ENCODE results near the gene KCNN1.
"Not testable (repeated sequence)": the region's sequence is repeated elsewhere in the genome, so short reads cannot be mapped to it uniquely, and the experiment has no call there.

The KCNN1 gene

GRCh38 chr19:18002347-18002850 is 35.5 kb downstream of the KCNN1 start:
- in situ Hi-C loops (cut with MboI; ENCODE audit: low sequenced_read_pairs, unreplicated experiment) = no loop called here
- no peak for TF ChIP-seq CTCF (IDR thresholded peaks at IDR 0.05; ENCODE audit: borderline replicate concordance, control extremely low read depth, extremely low read depth, insufficient read depth, missing control alignments)
- DNase-seq (ENCODE audit: low spot score) = no peak

GRCh38 chr19:18005750-18006149 is 38.8 kb downstream of the KCNN1 start:
- in situ Hi-C loops (cut with MboI; ENCODE audit: low sequenced_read_pairs, unreplicated experiment); DNase-seq (ENCODE audit: low spot score): not testable (repeated sequence)

GRCh38 chr19:18007044-18007916 is 40.4 kb downstream of the KCNN1 start:
- peak; percentile 89 for DNase-seq (ENCODE audit: low spot score)
- TF ChIP-seq CTCF (IDR thresholded peaks at IDR 0.05; ENCODE audit: borderline replicate concordance, control extremely low read depth, extremely low read depth, insufficient read depth, missing control alignments) = peak; percentile 99
- in situ Hi-C loops (cut with MboI; ENCODE audit: low sequenced_read_pairs, unreplicated experiment) = no loop called here

GRCh38 chr19:18007917-18008673 is 41.2 kb downstream of the KCNN1 start, which contains the start of gene ARRDC2:
Gene ARRDC2 (plus strand): TSS chr19:18008170. CDS start chr19:18008311, 141 bp downstream.
- no peak for TF ChIP-seq CTCF (IDR thresholded peaks at IDR 0.05; ENCODE audit: borderline replicate concordance, control extremely low read depth, extremely low read depth, insufficient read depth, missing control alignments)
- peak; percentile 98 for DNase-seq (ENCODE audit: low spot score)
- in situ Hi-C loops (cut with MboI; ENCODE audit: low sequenced_read_pairs, unreplicated experiment) = no loop called here

- no peak for TF ChIP-seq CTCF (IDR thresholded peaks at IDR 0.05; ENCODE audit: borderline replicate concordance, control extremely low read depth, extremely low read depth, insufficient read depth, missing control alignments)
- in situ Hi-C loops (cut with MboI; ENCODE audit: low sequenced_read_pairs, unreplicated experiment) = no loop called here
- no peak for DNase-seq (ENCODE audit: low spot score)
Measured at GRCh38 chr19:18008814-18009213, 41.9 kb downstream of the KCNN1 start.

- TF ChIP-seq CTCF (IDR thresholded peaks at IDR 0.05; ENCODE audit: borderline replicate concordance, control extremely low read depth, extremely low read depth, insufficient read depth, missing control alignments) = no peak
- no peak for DNase-seq (ENCODE audit: low spot score)
- in situ Hi-C loops (cut with MboI; ENCODE audit: low sequenced_read_pairs, unreplicated experiment) = no loop called here
Measured at GRCh38 chr19:18009412-18010066, 42.6 kb downstream of the KCNN1 start.
